CD14-positive monocyte (primary cell): ENCODE results near the gene CAMK2A. TPM values are rescaled to one million over a fixed set of nuclear protein-coding genes. Genes with fewer than 3 reads are reported as not detected.

ENCODE experiments used
- DNase-seq, 3 donors: peaks; one replicate each; pipeline ENCODE4 v3.0.0-alpha.2; 2011 to 2022
- H2AFZ ChIP-seq: 2 replicates; pipeline ENCODE4 v1.6.0; 2012; ENCODE audit warnings: mild to moderate bottlenecking, low read depth, low read length, inconsistent platforms; ENCODE audit not compliant: insufficient read depth, poor library complexity, severe bottlenecking
- H3K27ac ChIP-seq, 2 donors: 1 replicate in 1 of 2; 2 replicates in 1 of 2; pipeline ENCODE4 v1.5.1; 2012 to 2013; ENCODE audit warnings: low read length in 2 of 2, control low read depth in 1 of 2, inconsistent platforms in 1 of 2, low read depth in 1 of 2, mild to moderate bottlenecking in 1 of 2
- H3K27me3 ChIP-seq, 2 donors: one replicate each; pipeline versions ENCODE4 v1.6.0 to v1.6.1; 2011 to 2013; ENCODE audit warnings: low read length in 2 of 2; ENCODE audit not compliant: control insufficient read depth in 2 of 2, insufficient read depth in 2 of 2
- H3K36me3 ChIP-seq, 2 donors: replicated peaks in 1 of 2; 1 replicate in 1 of 2; 2 replicates in 1 of 2; pipeline versions ENCODE4 v1.5.1 to v1.6.1; 2012 to 2013; ENCODE audit warnings: low read length in 2 of 2, control low read depth in 1 of 2, inconsistent platforms in 1 of 2, mild to moderate bottlenecking in 1 of 2; ENCODE audit not compliant: insufficient read depth in 2 of 2, control insufficient read depth in 1 of 2
- H3K4me1 ChIP-seq, 2 donors: 1 replicate in 1 of 2; 2 replicates in 1 of 2; pipeline versions ENCODE4 v1.5.1 to v1.6.1; 2012 to 2013; ENCODE audit warnings: low read length in 2 of 2, control low read depth in 1 of 2, inconsistent platforms in 1 of 2, mild to moderate bottlenecking in 1 of 2, moderate library complexity in 1 of 2; ENCODE audit not compliant: insufficient read depth in 2 of 2, control insufficient read depth in 1 of 2
- H3K4me2 ChIP-seq: replicated peaks from 2 replicates; pipeline ENCODE3; 2012; ENCODE audit warnings: low read length, moderate library complexity, mild to moderate bottlenecking; ENCODE audit not compliant: poor library complexity, severe bottlenecking; ENCODE audit errors: extremely low read depth
- H3K4me3 ChIP-seq, 3 experiments: fragments of 200-600 bp in 1 of 3; sonication (generic) in 1 of 3; replicated peaks in 1 of 3; 1 replicate in 2 of 3; 2 replicates in 1 of 3; pipeline ENCODE4 v1.5.1; 2011 to 2013; ENCODE audit warnings: low read length in 3 of 3, mild to moderate bottlenecking in 3 of 3, control low read depth in 2 of 3, low read depth in 2 of 3, inconsistent platforms in 1 of 3, moderate library complexity in 1 of 3
- H3K79me2 ChIP-seq: 2 replicates; pipeline ENCODE4 v1.6.0; 2012; ENCODE audit warnings: mild to moderate bottlenecking, control low read depth, inconsistent platforms, low read length, moderate library complexity; ENCODE audit not compliant: insufficient read depth
- H3K9ac ChIP-seq: 2 replicates; pipeline ENCODE4 v1.6.0; 2017; ENCODE audit warnings: low read length, mild to moderate bottlenecking; ENCODE audit not compliant: insufficient read depth, poor library complexity, severe bottlenecking
- H3K9me3 ChIP-seq, 2 donors: replicated peaks in 1 of 2; 1 replicate in 1 of 2; 2 replicates in 1 of 2; pipeline versions ENCODE4 v1.5.1 to v1.6.1; 2012 to 2013; ENCODE audit warnings: low read length in 2 of 2, control low read depth in 1 of 2; ENCODE audit not compliant: control insufficient read depth in 1 of 2, insufficient read depth in 1 of 2
- H4K20me1 ChIP-seq: 2 replicates; pipeline ENCODE4 v1.6.0; 2012; ENCODE audit warnings: mild to moderate bottlenecking, low read length, control low read depth, moderate library complexity; ENCODE audit not compliant: insufficient read depth
- H3K27ac Mint-ChIP-seq, 7 donors: one replicate each; pipeline ENCODE4 v1.8.0; 2020; ENCODE audit warnings: mild to moderate bottlenecking in 7 of 7, mixed read lengths in 7 of 7, moderate library complexity in 6 of 7, inconsistent platforms in 2 of 7
- H3K27me3 Mint-ChIP-seq, 3 donors: one replicate each; pipeline ENCODE4 v1.8.0; 2021 to 2022; ENCODE audit warnings: low read depth in 3 of 3, mild to moderate bottlenecking in 3 of 3, mixed read lengths in 3 of 3, moderate library complexity in 3 of 3, inconsistent platforms in 1 of 3
- H3K36me3 Mint-ChIP-seq, 2 donors: one replicate each; pipeline ENCODE4 v1.8.0; 2020; ENCODE audit warnings: mixed read lengths in 2 of 2, inconsistent platforms in 1 of 2, mild to moderate bottlenecking in 1 of 2
- H3K4me1 Mint-ChIP-seq: one replicate; pipeline ENCODE4 v1.8.0; 2020; ENCODE audit warnings: mild to moderate bottlenecking, mixed read lengths
- H3K4me3 Mint-ChIP-seq, 2 donors: one replicate each; pipeline ENCODE4 v1.8.0; 2020; ENCODE audit warnings: mild to moderate bottlenecking in 2 of 2, mixed read lengths in 2 of 2, moderate library complexity in 1 of 2
- H3K9me3 Mint-ChIP-seq, 7 donors: one replicate each; pipeline ENCODE4 v1.8.0; 2020 to 2022; ENCODE audit warnings: mixed read lengths in 7 of 7, mild to moderate bottlenecking in 6 of 7, moderate library complexity in 6 of 7, inconsistent platforms in 2 of 7
- WGBS: methylation state at CpG from one replicate; pipeline ENCODE4 v1.1.5; 2013; ENCODE audit warnings: missing lambda C conversion rate; ENCODE audit not compliant: insufficient coverage; 5-methylcytosine and 5-hydroxymethylcytosine counted together
- intact Hi-C, 2 donors: fragments of 100-400 bp; cut with micrococcal nuclease; formaldehyde crosslinking; loops; one replicate each; pipeline versions ENCODE4 v1.15.0 to v1.15.1; 2023
- polyA plus RNA-seq, 3 donors: library from polyadenylated mRNA; depleted of rRNA in 1 of 3; unstranded in 2 of 3; stranded (reverse) in 1 of 3; fragments of 300-500 nt in 2 of 3; fragments of >200 nt in 1 of 3; fragmentation: Illumina TruSeq in 2 of 3; gene quantifications; 1 replicate in 2 of 3; 2 replicates in 1 of 3; pipeline ENCODE4 v1.2.3, GENCODE V29; 2012 to 2021
- TF ChIP-seq, protein P1 (sequence below): fragments of 200-600 bp; IDR thresholded peaks from one replicate; pipeline ENCODE4 v1.8.0; 2022; ENCODE audit warnings: antibody characterized with exemption, mild to moderate bottlenecking

Gene CAMK2A
- polyA plus RNA-seq, 3 donors = not detected

DNA sequence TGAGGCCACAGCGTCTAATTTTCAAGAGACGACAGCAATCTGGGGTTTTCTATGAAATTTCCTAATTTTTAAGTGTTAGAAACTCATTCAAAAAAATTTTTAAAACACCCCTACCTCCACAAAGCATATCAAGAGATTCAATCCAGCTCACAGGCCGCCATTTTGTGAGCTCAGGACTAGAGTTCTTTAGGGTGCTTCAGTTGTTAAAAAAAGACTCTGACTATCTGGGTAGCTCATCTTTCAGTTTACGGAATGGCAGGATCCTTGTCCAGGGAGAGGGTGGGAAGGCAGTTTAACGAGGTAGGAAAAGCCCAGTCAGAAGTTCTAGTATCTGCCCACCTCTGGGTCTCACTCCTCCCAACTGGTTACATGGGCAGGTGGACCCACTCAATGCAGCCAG is 43.1 kb downstream of the CAMK2A start:
- WGBS = 71% methylated on average over 1 of the region's 5 CpGs
- H3K9me3 ChIP-seq = no peaks in the 10 kb centered on the region
- no peaks in the 10 kb centered on the region for H3K27me3 ChIP-seq
- no peaks in the 10 kb centered on the region for H3K36me3 ChIP-seq
- Mint-ChIP-seq H3K4me3 (no peak overlapping the region), H3K36me3 (no peaks in the 10 kb centered on the region), H3K9me3 (peaks cover 0 to under 1% (median 0%) of the 10 kb centered on the region in 7 donors), H3K27ac (no peak overlapping the region), H3K27me3 (peaks cover 1 to 6% (median 1%) of the 10 kb centered on the region in 3 donors), H3K4me1 (peaks cover 2% of the 10 kb centered on the region)
- no peak overlapping the region for H3K27ac ChIP-seq
- no peak overlapping the region for H3K4me3 ChIP-seq
- intact Hi-C loops = no loop called here
- no peak overlapping the region for H3K4me2 ChIP-seq
- DNase-seq = no peak
- no peaks in the 10 kb centered on the region for H3K79me2 ChIP-seq
- no peak overlapping the region for H2AFZ ChIP-seq
- H3K4me1 ChIP-seq = no peaks in the 10 kb centered on the region
- H4K20me1 ChIP-seq = no peaks in the 10 kb centered on the region
- H3K9ac ChIP-seq = no peak overlapping the region
- TF ChIP-seq, protein P1, sequence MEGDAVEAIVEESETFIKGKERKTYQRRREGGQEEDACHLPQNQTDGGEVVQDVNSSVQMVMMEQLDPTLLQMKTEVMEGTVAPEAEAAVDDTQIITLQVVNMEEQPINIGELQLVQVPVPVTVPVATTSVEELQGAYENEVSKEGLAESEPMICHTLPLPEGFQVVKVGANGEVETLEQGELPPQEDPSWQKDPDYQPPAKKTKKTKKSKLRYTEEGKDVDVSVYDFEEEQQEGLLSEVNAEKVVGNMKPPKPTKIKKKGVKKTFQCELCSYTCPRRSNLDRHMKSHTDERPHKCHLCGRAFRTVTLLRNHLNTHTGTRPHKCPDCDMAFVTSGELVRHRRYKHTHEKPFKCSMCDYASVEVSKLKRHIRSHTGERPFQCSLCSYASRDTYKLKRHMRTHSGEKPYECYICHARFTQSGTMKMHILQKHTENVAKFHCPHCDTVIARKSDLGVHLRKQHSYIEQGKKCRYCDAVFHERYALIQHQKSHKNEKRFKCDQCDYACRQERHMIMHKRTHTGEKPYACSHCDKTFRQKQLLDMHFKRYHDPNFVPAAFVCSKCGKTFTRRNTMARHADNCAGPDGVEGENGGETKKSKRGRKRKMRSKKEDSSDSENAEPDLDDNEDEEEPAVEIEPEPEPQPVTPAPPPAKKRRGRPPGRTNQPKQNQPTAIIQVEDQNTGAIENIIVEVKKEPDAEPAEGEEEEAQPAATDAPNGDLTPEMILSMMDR = no peak

DNA sequence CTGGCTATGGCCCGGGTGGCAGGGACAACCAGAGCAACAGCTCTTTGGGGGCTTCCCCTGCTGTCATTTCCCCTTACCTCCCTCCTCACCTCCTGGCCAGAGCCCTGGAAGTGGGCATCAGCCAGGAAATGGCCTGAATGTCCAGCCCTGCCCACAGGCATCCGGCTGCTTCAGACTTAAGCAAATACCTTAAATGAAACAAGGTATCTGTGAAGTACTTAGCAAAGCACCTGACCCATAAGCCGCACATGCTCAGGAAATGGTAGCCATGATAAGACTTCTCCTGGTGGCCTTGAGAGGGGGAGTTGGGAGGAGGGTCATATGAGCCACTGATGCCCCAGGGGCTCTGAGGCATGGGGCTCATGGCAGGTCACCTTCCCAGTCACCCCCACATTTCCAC is 43.8 kb downstream of the CAMK2A start:
- Histone ChIP-seq H2AFZ (no peak overlapping the region), H3K4me2 (no peak overlapping the region), H3K9me3 (no peaks in the 10 kb centered on the region), H3K36me3 (no peaks in the 10 kb centered on the region), H3K79me2 (no peaks in the 10 kb centered on the region), H3K4me3 (no peak overlapping the region), H3K27me3 (no peaks in the 10 kb centered on the region), H4K20me1 (no peaks in the 10 kb centered on the region), H3K4me1 (peaks cover 0 to 4% of the 10 kb centered on the region in 2 donors), H3K9ac (no peak overlapping the region), H3K27ac (no peak overlapping the region)
- no peak for DNase-seq
- Mint-ChIP-seq H3K4me1 (peaks cover 7% of the 10 kb centered on the region), H3K27me3 (peaks cover 1 to 6% (median 3%) of the 10 kb centered on the region in 3 donors), H3K27ac (no peak overlapping the region), H3K36me3 (no peaks in the 10 kb centered on the region), H3K4me3 (no peak overlapping the region), H3K9me3 (peaks cover 0 to 1% (median 0%) of the 10 kb centered on the region in 7 donors)
- TF ChIP-seq, protein P1 = no peak
- WGBS = 95% methylated on average over 2 of the region's 3 CpGs
- intact Hi-C loops = no loop called here
